Urinary bladder (tissue), 4 donors: Measurements from ENCODE around the gene PSMA8. TPM values are rescaled to one million over a fixed set of nuclear protein-coding genes. Genes with fewer than 3 reads are reported as not detected.
"Not testable (repeated sequence)": the region's sequence is repeated elsewhere in the genome, so short reads cannot be mapped to it uniquely, and the experiment has no call there.

Source experiments
- DNase-seq: peaks from one replicate; pipeline ENCODE4 v3.0.0-alpha.2; 2015; ENCODE audit errors: extremely low spot score
- H3K27ac ChIP-seq: one replicate; pipeline ENCODE4 v1.5.1; 2013; ENCODE audit warnings: low read depth, mild to moderate bottlenecking, moderate library complexity
- H3K36me3 ChIP-seq: one replicate; pipeline ENCODE4 v1.6.1; 2013; ENCODE audit warnings: mild to moderate bottlenecking, moderate library complexity; ENCODE audit not compliant: insufficient read depth
- H3K4me1 ChIP-seq: one replicate; pipeline ENCODE4 v1.6.1; 2013; ENCODE audit warnings: mild to moderate bottlenecking, moderate library complexity; ENCODE audit not compliant: insufficient read depth
- H3K4me3 ChIP-seq: one replicate; pipeline ENCODE4 v1.5.1; 2013; ENCODE audit warnings: low read depth, low read length
- WGBS: extraction: QIAGEN DNeasy Blood & Tissue Kit; methylation state at CpG from one replicate; pipeline ENCODE4 v1.1.7; 2013; 5-methylcytosine and 5-hydroxymethylcytosine counted together
- polyA plus RNA-seq: library from polyadenylated mRNA; stranded (reverse); fragments of 200-250 nt; gene quantifications from one replicate; pipeline ENCODE4 v1.2.3, GENCODE V29; 2013
- total RNA-seq: library from RNA; depleted of rRNA; stranded (reverse); fragments of >200 nt; gene quantifications from one replicate; pipeline ENCODE4 v1.2.3, GENCODE V29; 2014
- donor health status: healthy with polysubstance abuse.
- donor health status: healthy.

PSMA8 gene
- total and polyA plus RNA-seq, 2 donors = not detected

DNA sequence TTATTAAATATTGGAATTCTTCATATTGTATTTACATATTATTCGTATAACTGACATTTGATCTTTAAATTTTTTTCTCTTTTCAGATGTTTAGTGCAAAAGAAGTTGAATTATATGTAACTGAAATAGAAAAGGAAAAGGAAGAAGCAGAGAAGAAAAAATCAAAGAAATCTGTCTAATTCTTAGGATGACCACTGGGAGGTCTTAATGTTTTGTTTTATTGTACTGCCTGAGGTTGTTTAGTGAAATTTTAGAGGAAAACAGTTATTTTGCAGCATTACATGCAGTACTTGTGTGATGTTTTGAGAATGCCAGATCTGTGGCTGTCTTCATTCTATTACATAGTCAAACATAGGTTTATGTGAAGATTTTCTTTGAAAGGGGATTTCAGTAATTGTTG lies 58.6 kb downstream of the PSMA8 start:
- Histone ChIP-seq H3K27ac (no peak overlapping the region), H3K4me1 (no peaks in the 10 kb centered on the region), H3K36me3 (no peaks in the 10 kb centered on the region), H3K4me3 (no peak overlapping the region)
- WGBS = 59% methylated on average over 1 of the region's 1 CpG
- DNase-seq = no peak

DNA sequence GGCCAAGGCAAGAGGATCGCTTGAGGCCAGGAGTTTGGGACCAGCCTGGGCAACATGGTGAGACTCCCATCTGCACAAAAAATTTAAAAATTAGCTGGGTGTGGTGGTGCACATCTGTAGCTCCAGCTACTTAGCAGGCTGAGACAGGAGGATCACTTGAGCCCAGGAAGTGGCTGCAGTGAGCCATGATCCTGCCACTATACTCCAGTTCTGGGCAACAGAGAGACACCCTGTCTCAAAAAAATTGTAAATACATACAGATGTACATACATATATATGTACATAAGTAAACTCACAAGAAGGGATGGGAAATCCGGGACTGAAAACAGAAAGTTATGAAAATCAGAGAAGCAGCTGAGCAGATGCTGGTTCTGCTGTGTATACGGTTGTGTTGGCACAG lies 62.9 kb downstream of the PSMA8 start:
- WGBS = 88% methylated on average over 3 of the region's 3 CpGs
- H3K4me1 ChIP-seq = no peaks in the 10 kb centered on the region
- H3K36me3 ChIP-seq = no peaks in the 10 kb centered on the region
- DNase-seq = no peak
- H3K4me3 ChIP-seq = no peak overlapping the region
- H3K27ac ChIP-seq = no peak overlapping the region

DNA sequence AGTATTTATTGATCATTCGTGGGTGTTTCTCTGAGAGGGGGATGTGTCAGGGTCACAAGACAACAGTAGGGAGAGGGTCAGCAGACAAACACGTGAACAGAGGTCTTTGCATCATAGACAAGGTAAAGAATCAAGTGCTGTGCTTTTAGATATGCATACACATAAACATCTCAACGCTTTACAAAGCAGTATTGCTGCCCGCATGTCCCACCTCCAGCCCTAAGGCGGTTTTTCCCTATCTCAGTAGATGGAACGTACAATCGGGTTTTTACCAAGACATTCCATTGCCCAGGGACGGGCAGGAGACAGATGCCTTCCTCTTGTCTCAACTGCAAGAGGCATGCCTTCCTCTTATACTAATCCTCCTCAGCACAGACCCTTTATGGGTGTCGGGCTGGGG lies 68.3 kb downstream of the PSMA8 start:
- 78% methylated on average over 8 of the region's 9 CpGs for WGBS
- not testable (repeated sequence) for DNase-seq

DNA sequence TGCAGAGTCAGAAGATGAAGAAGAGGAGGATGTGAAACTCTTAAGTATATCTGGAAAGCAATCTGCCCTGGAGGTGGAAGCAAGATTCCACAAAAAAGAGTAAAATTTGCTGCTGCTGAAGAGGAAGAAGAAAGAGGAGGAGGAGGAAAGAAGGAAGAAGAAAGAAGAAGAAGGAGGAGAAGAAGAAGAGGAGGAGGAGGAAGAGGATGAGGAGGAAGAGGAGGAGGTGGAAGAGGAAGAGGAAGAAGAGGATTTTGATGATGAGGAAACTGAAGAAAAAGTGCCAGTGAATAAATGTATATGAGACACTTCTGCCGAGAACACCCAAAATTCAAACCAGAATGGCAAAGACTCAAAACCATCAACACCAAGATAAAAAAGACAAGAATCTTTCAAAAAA lies 71.6 kb downstream of the PSMA8 start:
- 77% methylated on average over 1 of the region's 1 CpG for WGBS
- no peak overlapping the region for H3K4me3 ChIP-seq
- no peak for DNase-seq
- H3K4me1 ChIP-seq = no peaks in the 10 kb centered on the region
- H3K27ac ChIP-seq = no peak overlapping the region
- H3K36me3 ChIP-seq = no peaks in the 10 kb centered on the region

More for the DNA sequence above, 68.3 kb downstream of the PSMA8 start:
- not testable (repeated sequence) for H3K4me3 ChIP-seq, H3K36me3 ChIP-seq, H3K4me1 ChIP-seq, H3K27ac ChIP-seq

DNA sequence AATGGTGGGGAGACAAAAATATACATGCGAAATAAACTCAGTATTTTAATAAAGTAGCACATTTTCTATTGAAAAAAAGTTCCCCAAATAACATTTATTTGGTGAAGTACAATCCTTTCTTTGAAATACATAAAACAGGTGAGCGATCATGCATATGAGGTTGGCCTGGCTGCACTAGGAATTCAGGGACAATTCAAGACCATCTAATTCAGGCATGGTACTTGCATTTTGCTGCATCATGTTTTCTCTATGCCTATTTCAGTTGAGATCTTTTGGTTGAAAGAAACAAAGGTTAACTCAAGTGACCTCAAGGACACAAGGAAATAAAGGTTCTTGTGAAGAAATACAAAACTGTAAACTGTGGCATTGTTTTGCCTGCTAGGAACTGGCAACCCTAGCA lies 72.8 kb downstream of the PSMA8 start:
- WGBS = 95% methylated on average over 2 of the region's 2 CpGs
- H3K4me1 ChIP-seq = no peaks in the 10 kb centered on the region
- H3K27ac ChIP-seq = no peak overlapping the region
- no peak for DNase-seq
- no peaks in the 10 kb centered on the region for H3K36me3 ChIP-seq
- H3K4me3 ChIP-seq = no peak overlapping the region

DNA sequence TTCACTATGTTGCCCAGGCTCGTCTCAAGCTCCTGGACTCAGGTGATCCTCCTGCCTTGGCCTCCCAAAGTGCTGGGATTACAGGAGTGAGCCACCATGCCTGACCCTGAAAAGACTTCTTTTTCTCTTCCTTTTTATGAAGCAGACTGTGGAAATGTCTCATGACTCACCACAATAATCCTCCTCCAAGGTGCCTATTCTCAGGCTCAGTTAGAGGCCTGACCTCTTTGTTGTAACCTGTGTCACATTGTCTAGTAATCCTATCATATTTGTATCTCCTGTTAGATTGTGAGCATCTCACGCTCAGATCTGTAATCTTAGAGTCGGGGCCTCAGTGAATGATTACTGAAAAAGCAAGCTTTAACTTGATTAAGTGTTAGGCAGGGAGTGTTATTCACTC lies 74.3 kb downstream of the PSMA8 start:
- no peak overlapping the region for H3K27ac ChIP-seq
- no peaks in the 10 kb centered on the region for H3K4me1 ChIP-seq
- WGBS = 82% methylated on average over 3 of the region's 3 CpGs
- H3K4me3 ChIP-seq = no peak overlapping the region
- DNase-seq = no peak
- H3K36me3 ChIP-seq = no peaks in the 10 kb centered on the region

DNA sequence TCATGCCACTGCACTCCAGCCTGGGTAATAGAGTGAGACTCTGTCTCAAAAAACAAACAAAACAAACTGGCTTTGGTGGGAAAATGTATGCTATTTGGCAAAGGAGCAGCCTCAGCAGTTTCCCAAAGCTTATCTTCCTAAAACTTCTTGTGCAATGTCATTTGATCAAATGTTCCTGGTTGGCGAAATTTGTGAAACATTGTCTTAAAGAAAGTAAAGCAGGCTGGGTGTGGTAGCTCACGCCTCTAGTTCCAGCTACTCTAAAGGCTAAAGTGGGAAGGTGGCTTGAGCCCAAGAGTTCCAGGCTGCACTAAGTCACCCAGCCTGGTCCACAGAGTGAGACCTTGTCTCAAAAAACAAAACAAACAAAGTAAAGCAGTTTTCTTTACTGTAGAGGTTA lies 75.3 kb downstream of the PSMA8 start:
- Histone ChIP-seq H3K4me1 (no peaks in the 10 kb centered on the region), H3K27ac (no peak overlapping the region), H3K4me3 (no peak overlapping the region), H3K36me3 (no peaks in the 10 kb centered on the region)
- no peak for DNase-seq
- WGBS = 72% methylated on average over 2 of the region's 2 CpGs

DNA sequence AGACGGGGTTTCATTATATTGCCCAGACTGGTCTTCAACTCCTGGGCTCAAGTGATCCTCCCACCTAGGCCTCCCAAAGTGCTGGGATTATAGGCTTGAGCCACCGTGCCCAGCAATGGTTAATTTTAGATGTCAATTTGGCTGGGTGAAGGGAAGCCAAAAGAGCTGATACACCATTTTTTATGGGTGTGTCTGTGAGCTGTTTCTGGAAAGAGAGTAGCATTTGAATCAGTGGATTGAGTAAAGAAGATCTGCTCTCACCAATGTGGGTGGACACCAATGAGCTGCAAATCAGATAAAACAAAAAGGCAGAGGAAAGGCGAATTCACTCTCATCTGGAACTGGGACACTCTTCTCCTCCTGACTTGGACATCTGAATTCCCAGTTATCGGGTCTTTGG lies 76.5 kb downstream of the PSMA8 start:
- Histone ChIP-seq H3K4me3 (no peak overlapping the region), H3K36me3 (no peaks in the 10 kb centered on the region), H3K4me1 (no peaks in the 10 kb centered on the region), H3K27ac (no peak overlapping the region)
- 87% methylated on average over 4 of the region's 4 CpGs for WGBS
- no peak for DNase-seq

DNA sequence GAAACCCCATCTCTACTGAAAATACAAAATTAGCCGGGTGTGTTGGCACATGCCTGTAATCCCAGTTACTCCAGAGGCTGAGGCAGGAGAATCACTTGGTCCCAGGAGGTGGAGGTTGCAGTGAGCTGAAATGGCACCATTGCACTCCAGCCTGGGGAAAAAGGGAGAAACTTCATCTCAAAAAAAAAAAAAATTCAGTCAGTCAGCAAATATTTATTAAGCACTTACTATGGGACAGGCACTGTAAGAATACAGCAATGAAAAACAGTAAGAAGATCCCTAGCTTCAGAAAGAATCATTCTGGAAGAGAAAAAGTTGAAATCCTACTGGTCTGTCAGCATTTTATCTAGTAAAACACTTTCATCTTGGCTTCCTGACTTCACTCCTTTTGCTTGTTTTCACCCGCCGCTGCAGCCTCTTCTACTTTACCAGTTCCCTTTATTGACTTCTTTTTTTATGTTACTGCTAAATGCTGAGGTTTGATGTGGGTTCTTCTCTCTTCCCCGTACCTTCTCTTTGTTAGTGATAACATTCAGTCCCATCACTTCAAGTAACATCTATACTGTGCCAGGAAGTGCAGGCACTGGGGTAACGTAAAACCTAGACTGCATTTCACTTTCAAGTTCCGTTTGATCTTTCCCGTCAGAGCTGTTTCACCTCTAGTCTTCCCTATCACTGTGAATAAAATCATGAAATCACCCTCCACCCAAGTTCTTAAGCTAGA lies 81.7 kb downstream of the PSMA8 start:
- no peak overlapping the region for H3K27ac ChIP-seq
- no peak for DNase-seq
- H3K4me3 ChIP-seq = no peak overlapping the region
- no peaks in the 10 kb centered on the region for H3K4me1 ChIP-seq
- H3K36me3 ChIP-seq = no peaks in the 10 kb centered on the region
- 47% methylated on average over 7 of the region's 7 CpGs for WGBS

DNA sequence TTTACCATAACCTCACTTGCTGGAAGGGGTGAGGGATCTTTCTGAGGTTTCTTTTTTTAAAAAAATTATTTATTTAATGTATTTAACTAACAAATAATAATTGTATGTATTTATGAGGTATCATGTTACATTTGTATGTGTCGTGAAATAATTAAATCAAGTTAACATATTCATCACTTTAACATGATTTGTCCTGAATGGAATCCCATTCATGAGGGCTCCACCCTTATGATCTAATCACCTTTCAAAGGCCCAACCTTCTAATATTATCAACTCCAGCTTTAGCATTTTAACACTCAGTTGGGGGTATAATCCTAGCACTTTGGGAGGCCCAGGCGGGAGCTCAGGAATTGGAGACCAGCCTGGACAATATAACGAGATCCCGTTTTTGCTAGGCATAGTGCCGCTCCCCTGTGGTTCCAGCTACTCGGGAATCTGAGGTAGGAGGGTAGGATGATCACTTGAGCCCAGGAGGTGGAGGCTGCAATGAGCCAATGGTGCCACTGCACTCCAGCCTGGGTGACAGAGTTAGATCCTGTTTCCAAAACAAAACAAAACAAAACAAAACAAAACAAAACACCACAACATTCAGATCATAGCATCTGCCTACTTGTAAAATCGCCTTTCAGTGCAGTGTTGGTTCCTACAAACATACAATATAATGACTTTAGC lies 91.5 kb downstream of the PSMA8 start:
- Histone ChIP-seq H3K4me1 (no peaks in the 10 kb centered on the region), H3K4me3 (no peak overlapping the region), H3K36me3 (no peaks in the 10 kb centered on the region), H3K27ac (no peak overlapping the region)
- WGBS = 75% methylated on average over 7 of the region's 7 CpGs
- DNase-seq = no peak

DNA sequence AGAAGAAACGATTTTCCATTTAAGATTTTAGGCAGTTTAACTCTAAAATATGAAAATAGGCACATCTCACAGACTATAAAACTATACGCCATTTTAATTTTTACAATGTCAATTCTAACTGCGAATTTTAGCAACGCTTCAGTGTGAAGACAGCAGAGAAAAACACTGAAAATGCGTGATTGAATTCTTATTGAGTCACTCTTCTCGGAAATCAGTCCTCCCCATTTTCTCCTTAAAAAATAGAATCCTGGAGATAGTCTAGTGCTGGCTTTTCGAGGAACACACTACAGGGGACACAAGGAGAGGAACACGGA lies 92.2 kb downstream of the PSMA8 start:
- H3K27ac ChIP-seq = no peak overlapping the region
- H3K36me3 ChIP-seq = no peaks in the 10 kb centered on the region
- peak overlapping the region; percentile 90 for H3K4me3 ChIP-seq
- no peak for DNase-seq
- H3K4me1 ChIP-seq = no peaks in the 10 kb centered on the region
- whole genome bisulfite sequencing = 11% methylated on average over 8 of the region's 8 CpGs

DNA sequence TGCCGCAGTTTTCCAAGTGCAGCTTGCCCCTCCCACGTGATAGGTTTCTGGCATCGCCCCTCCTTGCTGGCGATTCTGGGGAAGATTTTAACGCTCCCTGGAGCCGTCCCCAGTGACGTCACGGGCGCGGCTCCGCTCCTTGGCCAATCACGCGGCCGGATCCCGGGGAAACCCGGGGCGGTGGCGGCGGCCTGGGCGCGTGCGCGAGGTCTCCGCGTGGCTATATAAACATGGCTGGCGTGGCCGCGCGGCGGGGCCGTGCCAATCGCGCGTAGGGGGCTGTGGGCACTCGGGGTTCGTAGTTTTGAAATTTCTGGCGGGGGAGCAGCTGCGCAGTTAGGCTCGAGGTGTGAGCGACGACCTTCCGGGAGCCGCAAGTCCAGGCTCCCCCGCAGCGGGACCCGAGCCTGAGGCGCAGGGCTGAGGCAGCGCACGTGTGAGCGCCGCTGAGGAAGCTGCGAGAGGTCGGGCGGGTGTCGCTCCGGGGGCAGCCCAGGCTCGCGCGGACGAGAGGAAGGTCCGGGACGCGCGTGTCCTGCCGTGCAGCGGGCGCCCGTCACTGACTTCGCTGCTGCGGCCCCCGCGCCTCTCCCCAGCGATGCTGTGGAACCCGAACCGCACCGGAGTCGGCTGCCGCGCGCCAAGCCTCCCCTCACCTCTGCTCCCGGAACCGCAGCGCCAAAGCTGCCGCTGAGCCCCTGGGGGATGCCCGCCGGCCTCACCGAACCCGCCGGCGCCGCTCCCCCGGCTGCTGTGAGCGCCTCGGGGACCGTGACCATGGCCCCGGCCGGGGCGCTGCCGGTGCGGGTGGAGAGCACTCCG lies 92.8 kb downstream of the PSMA8 start, which contains the start of gene TAF4B:
Gene TAF4B (plus strand): TSS at position 217 of the 822 bp plus-strand sequence. CDS start 489 bp downstream, at position 706.
- WGBS = under 1% methylated on average over 101 of the region's 101 CpGs
- Histone ChIP-seq H3K4me1 (no peaks in the 10 kb centered on the region), H3K36me3 (no peaks in the 10 kb centered on the region), H3K27ac (peak within 1 kb of the TSS; percentile 34), H3K4me3 (peak within 1 kb of the TSS; percentile 90)
- peak; percentile 82 for DNase-seq

DNA sequence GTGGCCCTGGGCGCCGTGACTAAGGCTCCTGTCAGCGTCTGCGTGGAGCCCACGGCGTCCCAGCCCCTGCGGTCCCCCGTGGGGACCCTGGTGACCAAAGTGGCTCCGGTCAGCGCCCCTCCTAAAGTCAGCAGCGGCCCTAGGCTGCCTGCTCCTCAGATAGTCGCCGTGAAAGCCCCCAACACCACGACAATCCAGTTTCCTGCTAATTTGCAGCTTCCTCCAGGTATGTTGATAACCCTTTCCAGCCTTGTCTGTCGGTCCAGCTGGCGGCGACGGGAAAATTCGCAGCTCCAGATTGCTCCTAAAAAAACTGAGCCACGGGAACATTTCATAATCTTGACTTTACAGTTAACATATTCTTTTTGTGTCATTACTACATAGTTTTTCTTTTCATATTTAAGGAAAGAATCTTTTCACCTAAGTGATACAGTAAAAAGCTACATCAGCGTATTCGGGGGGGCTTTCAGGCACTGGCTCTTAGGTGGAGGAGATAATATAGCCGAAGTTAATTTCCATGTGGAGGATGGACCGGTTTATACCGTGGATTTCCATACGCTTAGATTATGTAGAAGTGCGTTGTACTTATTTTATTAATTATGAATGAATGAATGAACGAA lies 93.5 kb downstream of the PSMA8 start:
- Histone ChIP-seq H3K4me3 (peak overlapping the region; percentile 90), H3K4me1 (no peaks in the 10 kb centered on the region), H3K36me3 (no peaks in the 10 kb centered on the region), H3K27ac (no peak overlapping the region)
- no peak for DNase-seq
- WGBS = 19% methylated on average over 28 of the region's 28 CpGs
